Immature natural killer cell (primary cell): Measurements from ENCODE around the gene ATP9B. TPM values are rescaled to one million over a fixed set of nuclear protein-coding genes. Genes with fewer than 3 reads are reported as not detected.
A peak's percentile ranks its signal among the peaks of the same experiment; 100 is the strongest.

ENCODE experiments used
- DNase-seq, 3 donors: peaks; one replicate each; pipeline ENCODE4 v3.0.0; 2022; ENCODE audit warnings: mixed read lengths in 1 of 3
- H3K27ac Mint-ChIP-seq, 6 donors: one replicate each; pipeline ENCODE4 v1.8.0; 2020; ENCODE audit warnings: mixed read lengths in 6 of 6, mild to moderate bottlenecking in 5 of 6, inconsistent platforms in 4 of 6, moderate library complexity in 3 of 6
- H3K27me3 Mint-ChIP-seq, 3 donors: one replicate each; pipeline ENCODE4 v1.8.0; 2020 to 2021; ENCODE audit warnings: low read depth in 3 of 3, mild to moderate bottlenecking in 3 of 3, mixed read lengths in 3 of 3, moderate library complexity in 3 of 3, inconsistent platforms in 1 of 3
- H3K36me3 Mint-ChIP-seq, 3 donors: one replicate each; pipeline ENCODE4 v1.8.0; 2020; ENCODE audit warnings: mixed read lengths in 3 of 3, inconsistent platforms in 2 of 3, mild to moderate bottlenecking in 2 of 3
- H3K4me1 Mint-ChIP-seq, 2 donors: one replicate each; pipeline ENCODE4 v1.8.0; 2020; ENCODE audit warnings: inconsistent platforms in 2 of 2, mild to moderate bottlenecking in 2 of 2, mixed read lengths in 2 of 2, moderate library complexity in 1 of 2
- H3K4me3 Mint-ChIP-seq, 5 donors: one replicate each; pipeline ENCODE4 v1.8.0; 2020; ENCODE audit warnings: mild to moderate bottlenecking in 5 of 5, mixed read lengths in 5 of 5, inconsistent platforms in 3 of 5, moderate library complexity in 3 of 5
- H3K9me3 Mint-ChIP-seq, 6 donors: one replicate each; pipeline ENCODE4 v1.8.0; 2020; ENCODE audit warnings: mild to moderate bottlenecking in 6 of 6, mixed read lengths in 6 of 6, inconsistent platforms in 4 of 6, moderate library complexity in 3 of 6
- polyA plus RNA-seq, 3 donors: library from polyadenylated mRNA; unstranded; fragments of 300-500 nt; fragmentation: Illumina TruSeq; gene quantifications; one replicate each; pipeline ENCODE4 v1.2.3, GENCODE V29; 2021

The ATP9B gene
- polyA plus RNA-seq, 3 donors from 2014 or later = 11.4 to 16.9 (median 11.5) TPM

- no peak for DNase-seq
- Mint-ChIP-seq H3K4me3 (no peak overlapping the region), H3K27ac (no peak overlapping the region), H3K27me3 (no peaks in the 10 kb centered on the region), H3K36me3 (peaks cover 25 to 42% (median 27%) of the 10 kb centered on the region in 3 donors), H3K4me1 (no peaks in the 10 kb centered on the region), H3K9me3 (no peaks in the 10 kb centered on the region)
These were observed 236.7 kb downstream of the ATP9B start for GRCh38 chr18:79305911-79306310.

GRCh38 chr18:79309614-79310358 is 240.6 kb downstream of the ATP9B start:
- no peaks in the 10 kb centered on the region for H3K27me3 Mint-ChIP-seq
- H3K4me3 Mint-ChIP-seq = no peak overlapping the region
- peaks cover 33 to 52% (median 36%) of the 10 kb centered on the region in 3 donors for H3K36me3 Mint-ChIP-seq
- no peak for DNase-seq
- H3K9me3 Mint-ChIP-seq = no peaks in the 10 kb centered on the region
- no peaks in the 10 kb centered on the region for H3K4me1 Mint-ChIP-seq
- peak overlapping the region in 2 of 6 donors; percentile 13 to 29 for H3K27ac Mint-ChIP-seq

- Mint-ChIP-seq H3K4me1 (peaks cover 33 to 37% of the 10 kb centered on the region in 2 donors), H3K27me3 (peaks cover 0 to 1% (median 0%) of the 10 kb centered on the region in 3 donors), H3K36me3 (peaks cover 28 to 31% (median 31%) of the 10 kb centered on the region in 3 donors), H3K9me3 (peaks cover 0 to 6% (median under 1%) of the 10 kb centered on the region in 6 donors), H3K27ac (no peak overlapping the region), H3K4me3 (no peak overlapping the region)
- DNase-seq = no peak
These were observed 245.7 kb downstream of the ATP9B start for GRCh38 chr18:79314838-79315388.

GRCh38 chr18:79315596-79315995 is 246.4 kb downstream of the ATP9B start:
- Mint-ChIP-seq H3K4me3 (no peak overlapping the region), H3K36me3 (peaks cover 25 to 28% (median 28%) of the 10 kb centered on the region in 3 donors), H3K9me3 (peaks cover 0 to 6% (median under 1%) of the 10 kb centered on the region in 6 donors), H3K4me1 (peaks cover 34 to 39% of the 10 kb centered on the region in 2 donors), H3K27me3 (peaks cover 0 to 1% (median 0%) of the 10 kb centered on the region in 3 donors), H3K27ac (no peak overlapping the region)
- DNase-seq = no peak

GRCh38 chr18:79317703-79318102 is 248.5 kb downstream of the ATP9B start:
- no peak for DNase-seq
- Mint-ChIP-seq H3K4me1 (peaks cover 38 to 39% of the 10 kb centered on the region in 2 donors), H3K9me3 (peaks cover 0 to 6% (median under 1%) of the 10 kb centered on the region in 6 donors), H3K4me3 (peak overlapping the region; percentile 71 to 86 (median 82)), H3K27ac (peak overlapping the region; percentile 69 to 91 (median 86)), H3K27me3 (peaks cover 0 to 1% (median 0%) of the 10 kb centered on the region in 3 donors), H3K36me3 (peaks cover 22 to 35% (median 28%) of the 10 kb centered on the region in 3 donors)

- peak overlapping the region; percentile 71 to 86 (median 82) for H3K4me3 Mint-ChIP-seq
- peaks cover 22 to 33% (median 25%) of the 10 kb centered on the region in 3 donors for H3K36me3 Mint-ChIP-seq
- peaks cover 0 to 6% (median under 1%) of the 10 kb centered on the region in 6 donors for H3K9me3 Mint-ChIP-seq
- H3K27ac Mint-ChIP-seq = peak overlapping the region; percentile 69 to 91 (median 86)
- peak; percentile 39 to 43 (median 40) for DNase-seq
- peaks cover 38 to 39% of the 10 kb centered on the region in 2 donors for H3K4me1 Mint-ChIP-seq
- H3K27me3 Mint-ChIP-seq = peaks cover 0 to 3% (median 0%) of the 10 kb centered on the region in 3 donors
These were observed 249.0 kb downstream of the ATP9B start for GRCh38 chr18:79318142-79318673.

GRCh38 chr18:79320216-79320850 is 251.1 kb downstream of the ATP9B start:
- peak overlapping the region in 2 of 5 donors; percentile 18 for H3K4me3 Mint-ChIP-seq
- peaks cover 22 to 37% (median 30%) of the 10 kb centered on the region in 3 donors for H3K36me3 Mint-ChIP-seq
- H3K27me3 Mint-ChIP-seq = peaks cover 2 to 5% (median 4%) of the 10 kb centered on the region in 3 donors
- no peak overlapping the region for H3K27ac Mint-ChIP-seq
- peaks cover 39 to 53% of the 10 kb centered on the region in 2 donors for H3K4me1 Mint-ChIP-seq
- peaks cover 0 to 6% (median under 1%) of the 10 kb centered on the region in 6 donors for H3K9me3 Mint-ChIP-seq
- DNase-seq = no peak

- no peak for DNase-seq
- Mint-ChIP-seq H3K27ac (no peak overlapping the region), H3K36me3 (peaks cover 9 to 25% (median 19%) of the 10 kb centered on the region in 3 donors), H3K27me3 (peaks cover 5 to 16% (median 11%) of the 10 kb centered on the region in 3 donors), H3K4me3 (no peak overlapping the region), H3K4me1 (peaks cover 43 to 57% of the 10 kb centered on the region in 2 donors), H3K9me3 (peaks cover 0 to under 1% (median 0%) of the 10 kb centered on the region in 6 donors)
These were observed 252.6 kb downstream of the ATP9B start for GRCh38 chr18:79321625-79322405.

GRCh38 chr18:79322441-79322840 is 253.2 kb downstream of the ATP9B start:
- Mint-ChIP-seq H3K4me3 (no peak overlapping the region), H3K27ac (peak overlapping the region in 1 of 6 donors; percentile 19), H3K36me3 (peaks cover 9 to 23% (median 19%) of the 10 kb centered on the region in 3 donors), H3K27me3 (peaks cover 10 to 22% (median 17%) of the 10 kb centered on the region in 3 donors), H3K9me3 (peaks cover 0 to under 1% (median 0%) of the 10 kb centered on the region in 6 donors), H3K4me1 (peaks cover 45 to 57% of the 10 kb centered on the region in 2 donors)
- DNase-seq = no peak

GRCh38 chr18:79323471-79323870 is 254.3 kb downstream of the ATP9B start:
- peak overlapping the region in 1 of 6 donors; percentile 77 for H3K27ac Mint-ChIP-seq
- peaks cover 0 to 8% (median 3%) of the 10 kb centered on the region in 6 donors for H3K9me3 Mint-ChIP-seq
- no peak overlapping the region for H3K4me3 Mint-ChIP-seq
- H3K36me3 Mint-ChIP-seq = peaks cover 15 to 20% (median 19%) of the 10 kb centered on the region in 3 donors
- peaks cover 42 to 57% of the 10 kb centered on the region in 2 donors for H3K4me1 Mint-ChIP-seq
- peaks cover 17 to 30% (median 27%) of the 10 kb centered on the region in 3 donors for H3K27me3 Mint-ChIP-seq
- DNase-seq = no peak

GRCh38 chr18:79326413-79327198 is 257.4 kb downstream of the ATP9B start:
- Mint-ChIP-seq H3K4me1 (peaks cover 23 to 41% of the 10 kb centered on the region in 2 donors), H3K27ac (peak overlapping the region; percentile 87 to 96 (median 92)), H3K27me3 (peaks cover 18 to 30% (median 28%) of the 10 kb centered on the region in 3 donors), H3K4me3 (peak overlapping the region; percentile 76 to 78 (median 77)), H3K36me3 (peaks cover 17 to 26% (median 19%) of the 10 kb centered on the region in 3 donors), H3K9me3 (peaks cover 0 to 8% (median 3%) of the 10 kb centered on the region in 6 donors)
- DNase-seq = peak; percentile 70 to 80 (median 80)

GRCh38 chr18:79327199-79327721 is 258.1 kb downstream of the ATP9B start:
- peaks cover 0 to 8% (median 3%) of the 10 kb centered on the region in 6 donors for H3K9me3 Mint-ChIP-seq
- H3K4me3 Mint-ChIP-seq = peak overlapping the region; percentile 76 to 78 (median 77)
- peaks cover 23 to 41% of the 10 kb centered on the region in 2 donors for H3K4me1 Mint-ChIP-seq
- peak overlapping the region; percentile 87 to 96 (median 92) for H3K27ac Mint-ChIP-seq
- H3K36me3 Mint-ChIP-seq = peaks cover 16 to 21% (median 18%) of the 10 kb centered on the region in 3 donors
- peak; percentile 67 to 74 (median 72) for DNase-seq
- H3K27me3 Mint-ChIP-seq = peaks cover 18 to 30% (median 28%) of the 10 kb centered on the region in 3 donors
